Measurements from ENCODE around the gene ATP5PO.

DNA sequence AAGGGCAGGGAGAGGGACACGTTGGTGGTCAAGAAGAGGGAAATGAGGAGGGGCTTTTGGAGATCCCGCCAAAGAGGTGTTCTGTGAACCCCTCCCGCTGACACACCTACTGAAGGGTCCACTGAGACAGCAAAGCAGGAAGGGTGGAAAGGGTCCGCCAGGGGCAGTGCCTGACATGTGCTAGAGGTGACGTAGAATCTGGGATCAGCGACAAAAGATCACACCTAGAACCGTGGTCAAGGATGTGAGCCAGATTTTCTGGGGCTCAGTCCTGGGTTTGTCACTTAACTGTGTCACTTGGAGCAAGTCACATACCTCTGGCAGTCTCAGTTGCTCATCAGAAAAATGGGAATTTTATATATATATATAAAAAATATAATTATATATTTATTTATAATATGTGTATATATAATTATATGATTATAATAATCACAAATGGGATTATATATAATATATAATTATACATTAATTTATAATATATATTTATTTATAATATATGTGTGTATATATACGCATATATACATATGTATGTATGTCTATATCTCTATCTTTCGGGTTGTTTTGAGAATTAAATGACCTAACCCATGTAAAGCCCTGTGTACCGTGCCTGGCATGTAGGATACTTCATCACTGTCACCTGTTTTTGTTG is 35.0 kb upstream of the ATP5PO start:
- TF ChIP-seq MXD4 (CRISPR knock-in tag; IDR thresholded peaks at IDR 0.05; ENCODE audit: borderline replicate concordance), result no peak
- TF ChIP-seq, protein P1, sequence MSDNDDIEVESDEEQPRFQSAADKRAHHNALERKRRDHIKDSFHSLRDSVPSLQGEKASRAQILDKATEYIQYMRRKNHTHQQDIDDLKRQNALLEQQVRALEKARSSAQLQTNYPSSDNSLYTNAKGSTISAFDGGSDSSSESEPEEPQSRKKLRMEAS (CRISPR knock-in tag; IDR thresholded peaks at IDR 0.05), result no peak
- no peak for TF ChIP-seq USF2 (CRISPR knock-in tag; IDR thresholded peaks at IDR 0.05)
- TF ChIP-seq, protein P2, sequence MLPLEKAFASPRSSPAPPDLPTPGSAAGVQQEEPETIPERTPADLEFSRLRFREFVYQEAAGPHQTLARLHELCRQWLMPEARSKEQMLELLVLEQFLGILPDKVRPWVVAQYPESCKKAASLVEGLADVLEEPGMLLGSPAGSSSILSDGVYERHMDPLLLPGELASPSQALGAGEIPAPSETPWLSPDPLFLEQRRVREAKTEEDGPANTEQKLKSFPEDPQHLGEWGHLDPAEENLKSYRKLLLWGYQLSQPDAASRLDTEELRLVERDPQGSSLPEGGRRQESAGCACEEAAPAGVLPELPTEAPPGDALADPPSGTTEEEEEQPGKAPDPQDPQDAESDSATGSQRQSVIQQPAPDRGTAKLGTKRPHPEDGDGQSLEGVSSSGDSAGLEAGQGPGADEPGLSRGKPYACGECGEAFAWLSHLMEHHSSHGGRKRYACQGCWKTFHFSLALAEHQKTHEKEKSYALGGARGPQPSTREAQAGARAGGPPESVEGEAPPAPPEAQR (CRISPR knock-in tag; IDR thresholded peaks at IDR 0.05), result no peak
- TF ChIP-seq, protein P3, sequence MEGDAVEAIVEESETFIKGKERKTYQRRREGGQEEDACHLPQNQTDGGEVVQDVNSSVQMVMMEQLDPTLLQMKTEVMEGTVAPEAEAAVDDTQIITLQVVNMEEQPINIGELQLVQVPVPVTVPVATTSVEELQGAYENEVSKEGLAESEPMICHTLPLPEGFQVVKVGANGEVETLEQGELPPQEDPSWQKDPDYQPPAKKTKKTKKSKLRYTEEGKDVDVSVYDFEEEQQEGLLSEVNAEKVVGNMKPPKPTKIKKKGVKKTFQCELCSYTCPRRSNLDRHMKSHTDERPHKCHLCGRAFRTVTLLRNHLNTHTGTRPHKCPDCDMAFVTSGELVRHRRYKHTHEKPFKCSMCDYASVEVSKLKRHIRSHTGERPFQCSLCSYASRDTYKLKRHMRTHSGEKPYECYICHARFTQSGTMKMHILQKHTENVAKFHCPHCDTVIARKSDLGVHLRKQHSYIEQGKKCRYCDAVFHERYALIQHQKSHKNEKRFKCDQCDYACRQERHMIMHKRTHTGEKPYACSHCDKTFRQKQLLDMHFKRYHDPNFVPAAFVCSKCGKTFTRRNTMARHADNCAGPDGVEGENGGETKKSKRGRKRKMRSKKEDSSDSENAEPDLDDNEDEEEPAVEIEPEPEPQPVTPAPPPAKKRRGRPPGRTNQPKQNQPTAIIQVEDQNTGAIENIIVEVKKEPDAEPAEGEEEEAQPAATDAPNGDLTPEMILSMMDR (IDR thresholded peaks at IDR 0.05), result no peak
- no peak for TF ChIP-seq NFYB (CRISPR knock-in tag; conservative IDR thresholded peaks at IDR 0.05; ENCODE audit: low read depth)
- TF ChIP-seq ZNF121 (CRISPR knock-in tag; IDR thresholded peaks at IDR 0.05), result no peak
- TF ChIP-seq SMAD3 (CRISPR knock-in tag; IDR thresholded peaks at IDR 0.05; ENCODE audit: borderline replicate concordance), result no peak
- no peak for TF ChIP-seq TEAD4 (CRISPR knock-in tag; IDR thresholded peaks at IDR 0.05)
- no peak for TF ChIP-seq ZNF317 (CRISPR knock-in tag; IDR thresholded peaks at IDR 0.05; ENCODE audit: borderline replicate concordance, low read depth)
- no peak for TF ChIP-seq CBFB (CRISPR knock-in tag; IDR thresholded peaks at IDR 0.05; ENCODE audit: low read depth)
- no peak for TF ChIP-seq ATF3 (CRISPR knock-in tag; conservative IDR thresholded peaks at IDR 0.05)

Measured in WTC11 (cell line).